VCaP (cell line): ENCODE results near the gene SLC6A15.

Experiments used
- H3K27ac ChIP-seq: fragments of 450-650 bp; 2 replicates; pipeline ENCODE4 v1.5.1; 2017
- CTCF ChIP-seq: fragments of 450-650 bp; conservative IDR thresholded peaks from 2 replicates; pipeline ENCODE4 v1.5.1; 2017; ENCODE audit warnings: mild to moderate bottlenecking, moderate library complexity

Gene SLC6A15

GRCh38 chr12:84929501-84929900 lies 16.9 kb upstream of the SLC6A15 start:
- H3K27ac ChIP-seq = no peak overlapping the region
- TF ChIP-seq CTCF = no peak

- H3K27ac ChIP-seq = no peak overlapping the region
- TF ChIP-seq CTCF = no peak
Measured at GRCh38 chr12:84924981-84925380, 12.4 kb upstream of the SLC6A15 start.

- no peak for TF ChIP-seq CTCF
- H3K27ac ChIP-seq = no peak overlapping the region
Measured at GRCh38 chr12:84922693-84923092, 10.1 kb upstream of the SLC6A15 start.

GRCh38 chr12:84920331-84920730 lies 7.7 kb upstream of the SLC6A15 start:
- TF ChIP-seq CTCF = no peak
- H3K27ac ChIP-seq = no peak overlapping the region

- no peak overlapping the region for H3K27ac ChIP-seq
- TF ChIP-seq CTCF = no peak
Measured at GRCh38 chr12:84919271-84919670, 6.7 kb upstream of the SLC6A15 start.

GRCh38 chr12:84913129-84913515 lies 523 bp upstream of the SLC6A15 start:
- TF ChIP-seq CTCF = no peak
- no peak overlapping the region for H3K27ac ChIP-seq

- no peak overlapping the region for H3K27ac ChIP-seq
- no peak for TF ChIP-seq CTCF
Measured at GRCh38 chr12:84911271-84912197, 1.1 kb downstream of the SLC6A15 start.
